ENCODE data around the gene ACOT7. TPM values are rescaled to one million over a fixed set of nuclear protein-coding genes. Genes with fewer than 3 reads are reported as not detected.
"Not testable (repeated sequence)": the region's sequence is repeated elsewhere in the genome, so short reads cannot be mapped to it uniquely, and the experiment has no call there.

Gene ACOT7
- total RNA-seq, 4 donors from 2014 or later, result 5.6 to 55.0 (median 31.0) TPM

DNA sequence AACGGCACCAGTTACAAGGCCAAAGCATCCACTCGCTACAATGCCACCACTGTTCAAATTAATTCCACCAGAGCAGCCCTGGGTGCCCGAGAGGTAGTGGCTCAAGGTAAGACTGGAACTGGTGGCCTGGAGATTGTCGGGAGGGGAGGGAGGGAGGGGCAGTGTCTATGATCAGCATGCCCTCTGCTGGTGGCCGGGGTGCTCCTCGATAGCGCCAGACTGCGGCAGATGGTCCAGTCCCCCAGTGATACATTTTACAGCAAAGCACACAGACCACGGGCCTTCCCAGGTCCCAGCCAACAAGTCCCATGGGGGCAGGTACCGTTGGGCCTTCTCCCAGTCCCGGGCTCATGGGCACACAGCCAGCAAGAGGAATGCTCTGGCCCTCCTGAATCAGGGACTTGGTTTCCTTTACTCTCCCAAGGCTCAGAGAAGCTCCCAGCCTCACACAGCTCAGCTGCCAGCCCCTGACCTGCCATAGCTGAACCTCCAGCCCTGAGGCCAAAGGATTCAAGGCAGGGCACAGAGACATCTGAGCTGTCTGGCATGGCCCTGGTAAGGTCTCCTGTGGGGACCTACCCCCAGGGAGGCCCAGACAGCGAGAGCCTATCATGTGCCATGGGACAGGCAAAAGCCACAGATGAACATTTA is 15.3 kb downstream of the ACOT7 start:
- Histone ChIP-seq H3K4me1 (peaks cover 0 to 7% (median 3%) of the 10 kb centered on the region in 4 donors), H3K27ac (no peak overlapping the region), H3K27me3 (no peaks in the 10 kb centered on the region), H3K9me3 (no peaks in the 10 kb centered on the region), H3K4me3 (no peak overlapping the region), H3K36me3 (no peaks in the 10 kb centered on the region)
- 80% methylated on average over 12 of the region's 12 CpGs; no CpG with 5 or more reads in 1 of the 2 donors for WGBS, 2 donors (ENCODE audit: low coverage in 1 of 2)
- DNase-seq, result no peak
- intact Hi-C loops (cut with DNase I; ENCODE audit: low total_unique reads) (loop anchor here (5.0 kb wide), 1 partner anchor 799 kb away; no protein-coding TSS in a partner anchor), in situ Hi-C loops (cut with MboI; ENCODE audit: low pct_ligation_motif_present in 1 of 4, low pct_unique_long_range_greater_than_20kb in 1 of 4, low sequenced_read_pairs in 3 of 4) (no loop called here)
- TF ChIP-seq POLR2A (IDR thresholded peaks at IDR 0.05) (no peak), POLR2AphosphoS5 (IDR thresholded peaks at IDR 0.05) (no peak), EP300 (IDR thresholded peaks at IDR 0.05; ENCODE audit: low read depth) (no peak)
- TF ChIP-seq, protein P1, sequence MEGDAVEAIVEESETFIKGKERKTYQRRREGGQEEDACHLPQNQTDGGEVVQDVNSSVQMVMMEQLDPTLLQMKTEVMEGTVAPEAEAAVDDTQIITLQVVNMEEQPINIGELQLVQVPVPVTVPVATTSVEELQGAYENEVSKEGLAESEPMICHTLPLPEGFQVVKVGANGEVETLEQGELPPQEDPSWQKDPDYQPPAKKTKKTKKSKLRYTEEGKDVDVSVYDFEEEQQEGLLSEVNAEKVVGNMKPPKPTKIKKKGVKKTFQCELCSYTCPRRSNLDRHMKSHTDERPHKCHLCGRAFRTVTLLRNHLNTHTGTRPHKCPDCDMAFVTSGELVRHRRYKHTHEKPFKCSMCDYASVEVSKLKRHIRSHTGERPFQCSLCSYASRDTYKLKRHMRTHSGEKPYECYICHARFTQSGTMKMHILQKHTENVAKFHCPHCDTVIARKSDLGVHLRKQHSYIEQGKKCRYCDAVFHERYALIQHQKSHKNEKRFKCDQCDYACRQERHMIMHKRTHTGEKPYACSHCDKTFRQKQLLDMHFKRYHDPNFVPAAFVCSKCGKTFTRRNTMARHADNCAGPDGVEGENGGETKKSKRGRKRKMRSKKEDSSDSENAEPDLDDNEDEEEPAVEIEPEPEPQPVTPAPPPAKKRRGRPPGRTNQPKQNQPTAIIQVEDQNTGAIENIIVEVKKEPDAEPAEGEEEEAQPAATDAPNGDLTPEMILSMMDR (IDR thresholded peaks at IDR 0.05), result no peak

DNA sequence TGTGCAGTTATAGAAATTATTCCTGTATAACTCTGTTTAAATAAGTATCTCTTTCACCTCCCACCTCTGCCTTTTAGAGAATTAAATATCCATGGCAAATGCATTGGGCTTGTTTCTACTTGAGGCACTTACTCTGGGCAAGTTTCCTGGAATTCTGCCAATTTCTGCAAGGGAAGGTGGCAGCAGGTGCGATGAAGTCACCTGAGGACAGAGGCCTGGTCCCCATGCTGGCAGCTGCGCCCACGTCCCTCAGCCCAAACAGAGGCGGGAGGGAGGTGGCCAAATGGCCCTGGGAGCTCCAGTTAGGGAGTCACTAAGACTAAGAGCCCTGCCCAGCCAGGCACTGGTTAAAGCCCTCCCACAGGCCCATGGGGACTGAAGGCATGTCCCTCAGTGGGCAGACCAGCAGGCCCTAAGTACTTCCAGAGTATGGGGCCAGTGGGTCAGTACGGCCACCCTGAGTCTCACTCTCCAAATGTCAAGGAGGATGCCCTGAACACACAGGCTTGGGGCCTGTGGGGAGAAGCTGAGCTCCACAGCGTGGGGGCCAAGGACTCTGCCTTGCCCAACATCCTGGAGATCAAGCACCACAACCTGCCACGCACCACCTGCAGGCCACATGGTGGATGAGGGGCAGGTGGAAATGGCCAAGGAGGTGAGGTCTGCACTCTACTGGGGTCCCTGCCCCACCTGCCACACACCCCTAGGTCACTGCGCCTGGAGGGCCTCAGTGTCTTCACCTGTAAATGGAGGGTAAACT is 19.4 kb downstream of the ACOT7 start:
- H3K9me3 ChIP-seq, result no peaks in the 10 kb centered on the region
- in situ Hi-C loops (cut with MboI; ENCODE audit: low pct_ligation_motif_present in 1 of 4, low pct_unique_long_range_greater_than_20kb in 1 of 4, low sequenced_read_pairs in 3 of 4), result no loop called here
- H3K4me1 ChIP-seq, result peaks cover 0 to 7% (median 3%) of the 10 kb centered on the region in 4 donors
- no peaks in the 10 kb centered on the region for H3K36me3 ChIP-seq
- no peaks in the 10 kb centered on the region for H3K27me3 ChIP-seq
- DNase-seq, result no peak
- 86% methylated on average over 8 of the region's 8 CpGs; no CpG with 5 or more reads in 1 of the 2 donors for WGBS, 2 donors (ENCODE audit: low coverage in 1 of 2)
- no peak overlapping the region for H3K27ac ChIP-seq
- no peak for TF ChIP-seq POLR2AphosphoS5 (IDR thresholded peaks at IDR 0.05)
- TF ChIP-seq POLR2A (IDR thresholded peaks at IDR 0.05), result no peak
- TF ChIP-seq, protein P1 (IDR thresholded peaks at IDR 0.05), result no peak
- TF ChIP-seq EP300 (IDR thresholded peaks at IDR 0.05; ENCODE audit: low read depth), result no peak
- H3K4me3 ChIP-seq, result no peak overlapping the region
- intact Hi-C loops (cut with DNase I; ENCODE audit: low total_unique reads), result no loop called here

DNA sequence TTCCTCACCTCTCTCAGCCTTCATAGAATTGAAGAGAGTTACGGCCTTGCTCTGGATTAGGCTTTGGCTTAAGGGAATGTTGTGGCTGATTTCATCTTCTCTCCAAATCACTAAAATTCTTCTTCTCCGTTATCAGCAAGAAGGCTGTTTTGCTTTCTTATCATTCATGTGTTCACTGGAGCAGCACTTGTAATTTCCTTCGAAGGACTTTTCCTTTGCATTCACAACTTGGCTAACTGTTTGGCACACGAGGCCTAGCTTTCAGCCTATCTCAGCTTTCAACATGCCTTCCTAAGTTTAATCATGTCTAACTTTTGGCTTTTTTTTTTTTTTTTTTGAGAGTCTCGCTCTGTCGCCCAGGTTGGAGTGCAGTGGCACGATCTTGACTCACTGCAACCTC is 21.3 kb downstream of the ACOT7 start:
- H3K4me3 ChIP-seq; H3K27me3 ChIP-seq; H3K27ac ChIP-seq; in situ Hi-C loops (cut with MboI; ENCODE audit: low pct_ligation_motif_present in 1 of 4, low pct_unique_long_range_greater_than_20kb in 1 of 4, low sequenced_read_pairs in 3 of 4); intact Hi-C loops (cut with DNase I; ENCODE audit: low total_unique reads); H3K9me3 ChIP-seq; H3K36me3 ChIP-seq; H3K4me1 ChIP-seq; DNase-seq: not testable (repeated sequence)
- WGBS, 2 donors (ENCODE audit: low coverage in 1 of 2), result 91 to 93% methylated on average over 5 to 7 of the region's 7 CpGs

DNA sequence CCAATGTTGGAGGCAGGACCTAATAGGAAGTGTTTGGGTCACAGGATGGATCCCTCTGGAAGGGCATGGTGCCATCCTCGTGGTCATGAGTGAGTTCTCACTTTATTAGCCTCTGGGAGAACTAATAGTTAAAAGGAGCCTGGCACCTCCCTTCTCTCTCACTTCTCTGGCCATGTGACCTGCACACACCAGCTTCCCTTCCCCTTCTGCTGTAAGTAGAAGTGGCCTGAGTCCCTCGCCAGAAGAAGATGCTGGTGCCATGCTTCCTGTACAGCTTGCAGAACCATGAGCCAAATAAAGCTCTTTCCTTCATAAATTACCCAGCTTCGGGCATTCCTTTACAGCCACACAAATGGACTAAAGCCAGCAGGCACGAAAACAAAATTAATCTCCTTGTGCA is 23.6 kb downstream of the ACOT7 start:
- Histone ChIP-seq H3K4me3 (no peak overlapping the region), H3K27ac (no peak overlapping the region), H3K27me3 (no peaks in the 10 kb centered on the region), H3K4me1 (peaks cover 0 to 7% (median 3%) of the 10 kb centered on the region in 4 donors), H3K9me3 (no peaks in the 10 kb centered on the region), H3K36me3 (no peaks in the 10 kb centered on the region)
- in situ Hi-C loops (cut with MboI; ENCODE audit: low pct_ligation_motif_present in 1 of 4, low pct_unique_long_range_greater_than_20kb in 1 of 4, low sequenced_read_pairs in 3 of 4) (no loop called here), intact Hi-C loops (cut with DNase I; ENCODE audit: low total_unique reads) (no loop called here)
- WGBS, 2 donors (ENCODE audit: low coverage in 1 of 2), result 52 to 88% methylated on average over 2 to 4 of the region's 4 CpGs
- no peak for TF ChIP-seq POLR2AphosphoS5 (IDR thresholded peaks at IDR 0.05)
- TF ChIP-seq POLR2A (IDR thresholded peaks at IDR 0.05), result no peak
- TF ChIP-seq EP300 (IDR thresholded peaks at IDR 0.05; ENCODE audit: low read depth), result no peak
- TF ChIP-seq, protein P1 (IDR thresholded peaks at IDR 0.05), result no peak
- DNase-seq, result no peak

Data from transverse colon (tissue), 4 donors.